ENCODE measurements around the gene EMC9.

GRCh38 chr14:24108336-24108874 lies 33.0 kb downstream of the EMC9 start:
- TF ChIP-seq CTCF (IDR thresholded peaks at IDR 0.05; ENCODE audit: insufficient read depth, low read depth, low read length) (no peak), EZH2 (IDR thresholded peaks at IDR 0.05; ENCODE audit: insufficient read depth, low read length) (no peak)
